NCI-H1417 treated with DMSO at 0.1 percent for 48 hours (cell line): Measurements from ENCODE around the gene AGTRAP.

Experiments
- DNase-seq: peaks from one replicate; lab custom pipeline; 2025; lab: John Stamatoyannopoulos, UW

AGTRAP gene, protein sequence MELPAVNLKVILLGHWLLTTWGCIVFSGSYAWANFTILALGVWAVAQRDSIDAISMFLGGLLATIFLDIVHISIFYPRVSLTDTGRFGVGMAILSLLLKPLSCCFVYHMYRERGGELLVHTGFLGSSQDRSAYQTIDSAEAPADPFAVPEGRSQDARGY

DNA sequence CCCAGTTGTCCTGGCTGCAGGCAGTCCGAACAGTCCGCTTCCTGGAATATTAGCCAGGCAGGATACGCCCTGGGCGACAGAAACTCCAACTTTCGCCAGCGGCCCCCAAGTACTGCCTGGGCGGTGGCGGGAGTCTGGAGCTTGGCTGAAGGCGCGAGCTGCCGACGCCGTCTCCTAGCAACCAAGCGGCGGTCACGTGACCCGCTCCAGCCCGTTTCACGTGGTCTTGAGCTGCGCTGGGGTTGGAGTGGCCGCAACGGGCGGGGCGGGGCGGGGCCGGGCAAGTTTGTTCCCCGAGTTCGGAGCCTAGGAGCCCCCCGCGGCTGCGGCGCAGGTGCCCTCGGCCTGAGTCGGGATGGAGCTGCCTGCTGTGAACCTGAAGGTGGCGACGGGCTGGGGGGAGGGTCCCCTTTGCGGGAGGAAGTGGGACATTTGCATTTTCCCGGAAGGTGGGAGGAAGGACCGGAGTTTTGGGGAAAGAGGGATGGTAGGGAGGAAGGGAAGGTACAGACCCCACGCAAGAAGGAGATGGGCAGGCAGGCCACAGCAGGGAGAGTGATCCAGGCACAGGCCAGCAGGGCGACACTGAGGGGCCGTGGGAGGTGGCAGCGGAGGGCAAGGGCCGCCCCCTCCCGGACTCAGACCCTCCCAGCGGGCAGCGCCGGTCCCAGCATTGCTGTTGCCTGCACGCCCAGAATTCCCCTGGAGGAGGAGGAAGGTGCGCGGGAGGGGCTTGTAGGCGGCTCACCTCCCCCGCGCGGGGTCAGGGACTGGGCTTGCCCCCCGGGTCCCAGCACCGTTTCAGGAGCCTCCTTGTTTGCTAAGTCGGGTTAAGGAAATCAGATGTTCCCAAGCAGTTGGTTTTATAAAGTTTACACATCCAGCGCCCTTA is at the start of gene AGTRAP:
TSS of gene AGTRAP (plus strand) at position 283 of the 892 bp plus-strand sequence. CDS start at position 356, 73 bp downstream.
- no peak for DNase-seq

DNA sequence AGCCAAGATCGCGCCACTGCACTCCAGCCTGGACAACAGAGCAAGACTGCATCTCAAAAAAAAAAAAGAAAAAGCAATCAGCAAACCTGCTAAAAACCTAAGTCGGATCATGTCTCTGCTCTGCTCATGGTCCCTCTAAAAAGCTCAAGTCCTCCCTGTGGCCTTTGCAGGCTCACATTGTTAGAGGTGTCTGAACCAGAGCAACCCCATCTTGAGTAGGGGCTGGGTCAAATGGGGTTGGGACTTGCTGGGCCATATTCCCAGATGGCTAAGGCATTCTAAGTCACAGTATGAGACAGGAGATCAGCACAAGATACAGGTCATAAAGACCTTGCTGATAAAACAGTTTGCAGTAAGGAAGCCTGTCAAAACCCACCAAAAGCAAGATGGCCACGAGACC is 47.4 kb upstream of the AGTRAP start:
- no peak for DNase-seq

DNA sequence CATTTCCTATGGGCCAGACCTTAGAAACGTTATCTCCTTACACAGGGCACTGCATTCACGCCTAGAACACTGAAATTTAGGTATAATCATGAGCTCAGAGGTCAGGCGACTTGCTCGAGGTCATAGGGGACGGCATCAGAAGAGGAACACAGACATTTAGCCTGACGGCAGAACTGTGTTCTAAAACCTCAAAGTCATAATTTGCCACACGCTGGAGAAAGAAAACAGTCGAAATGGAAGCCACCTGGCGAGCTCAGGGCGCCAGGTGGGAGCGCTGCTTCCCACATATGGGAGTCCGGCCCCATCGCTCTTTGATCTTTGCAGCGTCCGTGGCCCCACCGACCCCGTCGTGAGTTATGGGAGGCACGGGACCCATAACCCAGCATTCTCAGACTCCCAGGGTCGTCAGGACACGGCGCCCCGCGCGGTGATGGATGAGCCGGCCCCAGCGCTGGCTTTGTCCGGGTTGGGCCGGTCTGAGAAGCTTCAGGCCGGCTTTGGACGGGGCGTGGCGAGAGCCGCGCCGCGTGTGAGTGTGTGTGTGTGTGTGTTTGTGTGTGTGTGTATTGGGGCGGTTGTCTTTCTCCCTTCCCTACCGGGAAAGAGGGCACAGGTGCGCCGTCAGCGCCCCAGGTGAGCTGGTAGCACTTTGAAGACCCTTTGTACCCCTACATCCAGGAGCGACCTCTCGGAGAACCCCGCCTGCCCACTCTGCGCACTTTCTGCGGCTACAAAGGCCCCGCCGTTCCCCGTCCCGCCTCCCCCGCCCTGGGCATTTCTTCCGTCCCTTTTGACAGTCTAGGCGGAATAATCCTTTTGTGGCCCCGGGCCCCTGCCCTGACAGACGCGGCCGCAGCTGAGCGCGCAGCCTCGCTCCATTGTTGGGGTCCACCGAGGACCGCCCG is 45.3 kb upstream of the AGTRAP start:
- no peak for DNase-seq

DNA sequence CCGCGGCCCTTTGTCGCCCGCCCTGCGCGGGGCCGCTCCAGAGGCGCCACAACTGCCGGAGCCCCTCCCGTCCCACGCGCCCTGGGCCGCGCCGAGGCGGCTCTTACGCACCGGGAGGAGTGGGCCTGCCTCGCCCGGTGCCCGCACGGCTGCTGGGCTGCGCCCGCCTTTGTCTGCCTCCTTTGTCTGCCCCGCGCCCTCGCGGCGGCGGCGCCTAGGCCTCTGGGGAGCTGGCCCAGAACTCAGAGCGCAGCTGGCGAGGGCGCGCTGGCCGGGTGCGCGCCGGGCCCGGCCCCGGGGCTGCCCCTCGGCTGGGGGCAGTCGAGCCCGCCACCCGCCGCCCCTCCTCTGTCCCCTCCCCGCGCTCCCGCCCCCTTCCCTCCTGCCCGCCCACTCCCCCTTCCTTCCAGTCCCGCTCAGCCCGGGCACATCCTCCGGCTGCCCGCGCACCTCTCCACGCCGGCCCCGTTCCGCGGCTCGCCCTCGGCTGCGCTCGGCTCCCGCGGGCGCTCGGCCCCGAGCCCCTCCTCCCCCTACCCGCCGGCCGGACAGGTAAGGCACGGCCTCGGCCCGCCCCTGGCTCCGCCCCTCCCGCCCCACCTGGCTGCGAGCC is 44.5 kb upstream of the AGTRAP start, which contains the start of gene DRAXIN:
TSS of gene DRAXIN (plus strand) at position 409 of the 613 bp plus-strand sequence. CDS start 14,549 bp downstream, outside the sequence.
- no peak for DNase-seq

DNA sequence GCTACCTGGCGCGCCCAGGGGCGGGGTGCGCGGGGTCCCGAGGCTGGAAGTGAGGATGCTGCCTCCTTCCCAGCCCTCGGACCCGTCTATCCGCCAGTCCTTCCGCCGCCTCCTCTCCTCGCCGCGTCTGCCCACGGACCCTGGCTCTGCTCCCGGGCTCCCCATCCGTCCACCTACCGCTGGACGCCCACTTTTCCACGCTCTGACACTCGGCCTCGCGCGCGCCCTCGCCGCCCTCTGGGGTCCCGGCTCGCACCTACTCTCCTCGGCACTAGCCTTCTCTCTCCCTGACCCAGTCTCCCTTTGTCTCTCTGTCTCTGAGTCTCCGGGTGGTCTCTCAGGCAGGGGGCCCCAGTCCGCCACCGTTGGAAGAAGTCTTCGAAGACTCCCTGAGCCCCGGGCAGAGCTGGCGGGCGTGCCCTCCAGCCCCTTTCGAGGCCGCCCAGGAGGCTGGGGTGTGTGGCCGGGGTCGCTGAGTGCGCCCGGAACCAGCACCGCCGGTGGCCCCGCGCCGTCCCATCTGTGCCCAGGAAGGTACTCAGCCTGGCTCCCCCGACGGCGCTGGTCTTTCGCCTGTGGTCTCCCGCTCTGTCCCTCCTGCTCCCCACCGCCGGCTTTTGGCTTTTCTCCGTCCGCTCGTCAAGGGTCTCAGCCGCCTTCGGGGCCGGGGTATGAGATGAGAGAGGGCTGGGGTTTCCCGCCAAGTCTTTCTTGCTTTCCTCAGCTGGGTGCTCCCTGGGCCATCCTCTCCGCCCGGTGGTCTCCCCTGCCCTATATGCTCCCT is 43.8 kb upstream of the AGTRAP start:
- DNase-seq: no peak

DNA sequence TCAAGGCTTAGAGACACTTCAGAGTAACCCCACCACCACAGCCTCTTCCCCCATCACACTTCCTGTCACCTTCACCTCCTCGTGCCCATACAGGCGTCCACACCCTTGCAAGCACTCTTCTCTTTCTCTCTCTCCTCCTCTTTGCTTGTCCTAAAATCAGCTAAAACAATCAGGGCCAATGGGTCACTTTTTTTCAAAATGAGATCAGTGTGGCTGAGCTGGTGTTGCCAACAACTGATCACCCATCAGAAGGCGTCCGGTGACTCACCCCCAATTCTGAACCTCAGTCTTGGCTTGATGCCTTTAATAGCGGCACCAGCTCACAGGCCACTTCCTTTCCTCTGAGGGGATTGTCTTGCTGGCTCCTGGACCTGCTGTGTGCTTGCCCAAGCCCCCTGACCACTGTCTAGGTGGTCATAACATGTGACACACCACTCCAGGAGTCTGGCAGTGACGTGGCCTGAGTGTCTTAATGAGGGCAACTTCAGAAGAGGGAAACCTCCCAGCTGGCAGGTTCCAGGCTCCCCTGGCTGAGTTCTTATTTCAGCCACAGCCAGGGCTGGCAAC is 42.8 kb upstream of the AGTRAP start:
- no peak for DNase-seq

DNA sequence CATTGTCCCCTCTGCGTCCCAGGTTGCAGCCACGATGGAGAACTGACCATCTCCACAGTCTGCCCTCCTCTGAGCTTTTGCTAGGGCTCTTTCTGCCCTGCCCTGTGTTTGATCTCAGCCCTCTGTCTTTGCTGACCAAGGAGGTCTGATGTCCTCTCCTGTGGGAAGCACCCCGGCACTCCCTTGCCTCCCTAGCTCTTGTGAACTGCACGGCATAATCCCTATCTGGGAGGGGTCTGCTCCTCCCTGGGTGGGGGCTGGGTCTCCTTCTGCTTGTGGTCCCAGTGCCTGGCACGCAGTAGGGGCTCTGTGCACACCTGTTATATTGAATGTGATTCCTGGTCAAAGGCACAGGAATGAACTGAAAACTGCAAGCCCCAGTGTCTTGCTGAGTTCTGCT is 42.0 kb upstream of the AGTRAP start:
- no peak for DNase-seq

DNA sequence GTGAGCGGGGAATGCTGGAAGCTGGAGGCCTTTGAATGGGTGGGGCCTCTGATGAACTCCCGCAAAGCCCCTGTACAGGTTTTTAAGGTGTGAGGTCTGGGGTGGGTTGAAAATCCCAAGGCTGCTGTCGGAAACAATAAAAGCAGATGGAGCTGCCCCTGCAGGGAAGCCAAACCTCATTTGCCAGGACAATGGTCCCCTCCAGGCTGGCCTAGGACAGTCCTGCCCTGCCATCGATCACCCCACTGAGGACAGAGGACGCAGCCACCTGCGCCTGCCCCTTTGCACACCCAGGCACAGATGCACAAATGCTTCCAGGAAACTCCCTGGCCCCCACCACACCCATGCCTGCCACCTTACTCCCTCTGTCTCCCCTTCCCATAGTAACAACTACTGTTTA is 40.1 kb upstream of the AGTRAP start:
- DNase-seq: no peak

DNA sequence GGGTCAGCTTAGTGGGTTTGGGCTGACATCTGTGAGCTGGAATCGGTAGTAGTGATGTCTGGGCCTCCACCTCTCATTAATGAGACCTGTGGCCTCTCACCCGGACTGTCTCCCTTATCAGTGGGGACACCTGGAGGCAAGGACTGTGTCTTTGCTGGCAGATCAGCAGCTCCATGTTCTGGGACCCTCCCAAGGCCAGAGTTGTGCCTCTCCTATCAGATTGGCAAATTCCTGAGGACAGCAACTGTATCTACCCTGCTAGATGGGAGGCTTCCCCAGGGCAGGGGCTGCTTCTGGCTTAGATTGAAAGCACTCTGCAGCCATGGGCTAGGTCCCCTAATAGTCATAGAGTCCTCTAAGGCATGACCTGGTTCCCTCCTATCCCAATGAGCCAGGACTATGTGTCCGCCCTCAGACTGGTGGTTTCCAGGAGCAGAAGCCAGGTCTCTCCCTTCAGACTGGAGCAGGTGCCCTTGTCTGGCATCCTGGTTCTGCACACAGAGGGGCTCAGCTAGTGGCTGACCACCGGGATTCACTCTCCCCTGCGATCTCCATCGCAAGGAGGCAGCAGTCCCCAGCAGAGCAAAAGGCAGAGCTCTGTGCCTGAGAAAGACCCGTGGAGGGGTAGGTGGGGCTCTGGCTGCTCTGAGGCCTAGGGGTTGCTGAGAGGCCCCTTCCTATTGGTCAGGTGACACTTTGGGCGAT is 38.6 kb upstream of the AGTRAP start:
- no peak for DNase-seq

DNA sequence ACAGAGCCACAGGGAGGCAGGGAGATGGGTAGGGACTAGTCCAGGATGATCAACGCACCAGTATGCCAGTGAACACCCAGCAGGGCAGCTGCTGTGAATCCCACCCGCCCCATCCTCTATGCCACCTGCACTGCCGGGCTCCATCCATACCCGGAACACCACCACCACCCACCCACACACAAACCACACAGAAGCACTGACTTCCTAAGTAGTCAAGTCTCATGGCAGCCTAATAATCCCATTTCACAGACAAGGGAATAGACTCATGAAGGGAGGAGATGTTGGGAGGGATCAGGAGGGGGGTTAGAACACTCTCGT is 38.1 kb upstream of the AGTRAP start:
- DNase-seq: no peak

DNA sequence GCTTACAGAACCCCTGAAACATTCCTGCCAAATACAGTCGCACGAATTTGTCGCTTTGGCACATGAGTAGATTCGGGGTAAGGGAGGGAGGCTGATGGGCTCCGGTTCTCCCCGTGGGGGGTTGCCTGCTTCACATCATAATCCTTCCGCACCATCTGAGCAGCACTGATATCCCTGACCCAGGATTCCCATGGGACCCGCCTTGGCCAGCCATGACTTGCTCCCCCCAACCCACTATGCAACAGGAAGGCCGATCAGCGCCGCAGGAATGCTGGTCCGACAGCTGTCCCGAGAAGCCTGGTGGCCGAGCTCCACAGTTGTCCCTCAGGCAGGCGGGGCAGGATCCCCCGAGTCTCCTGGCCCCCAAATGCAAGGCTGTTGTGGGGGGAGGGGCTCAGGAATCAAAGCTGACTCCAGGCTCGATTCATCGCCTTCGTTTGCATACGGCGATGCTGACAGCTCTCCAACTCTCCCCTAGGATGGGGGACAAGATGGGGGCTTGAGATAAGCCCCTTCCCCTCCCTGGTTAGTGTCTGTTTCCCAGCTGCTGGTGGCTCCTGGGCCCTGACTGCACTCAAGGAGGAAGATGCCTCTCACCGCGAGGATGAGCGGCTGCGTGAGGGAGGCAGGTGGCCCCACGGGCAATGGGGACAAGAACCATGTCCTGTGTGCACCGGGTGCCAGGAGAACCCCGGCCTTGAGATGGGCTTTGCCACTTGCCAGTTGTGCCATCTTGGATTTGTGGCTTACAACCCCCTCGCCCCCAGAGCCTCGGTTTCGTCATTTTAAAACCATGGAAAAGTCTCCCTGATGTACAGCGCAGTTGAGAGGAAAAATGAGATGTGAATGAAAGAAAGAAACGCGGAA is 35.1 kb upstream of the AGTRAP start:
- DNase-seq: no peak

DNA sequence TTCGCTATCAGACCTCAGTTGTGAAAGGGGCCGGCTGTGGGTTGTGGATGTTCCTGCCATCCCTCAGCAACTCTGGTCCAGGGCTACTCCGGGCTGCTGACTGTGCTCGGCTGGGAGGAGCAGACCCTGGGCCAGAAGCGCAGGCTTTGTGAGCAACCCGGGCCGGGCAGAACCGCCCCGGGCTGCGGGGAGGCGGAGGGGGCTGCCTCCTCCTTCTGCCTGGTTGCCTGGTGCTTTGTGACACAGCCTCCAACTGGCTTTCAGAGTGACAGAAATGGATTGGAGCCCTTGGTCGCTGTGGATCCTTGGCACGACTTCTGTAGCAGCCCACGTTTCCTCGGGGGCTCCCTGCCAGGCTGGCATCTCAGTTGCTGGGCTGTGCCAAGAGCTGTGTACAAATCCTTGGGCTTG is 34.4 kb upstream of the AGTRAP start:
- DNase-seq: no peak

DNA sequence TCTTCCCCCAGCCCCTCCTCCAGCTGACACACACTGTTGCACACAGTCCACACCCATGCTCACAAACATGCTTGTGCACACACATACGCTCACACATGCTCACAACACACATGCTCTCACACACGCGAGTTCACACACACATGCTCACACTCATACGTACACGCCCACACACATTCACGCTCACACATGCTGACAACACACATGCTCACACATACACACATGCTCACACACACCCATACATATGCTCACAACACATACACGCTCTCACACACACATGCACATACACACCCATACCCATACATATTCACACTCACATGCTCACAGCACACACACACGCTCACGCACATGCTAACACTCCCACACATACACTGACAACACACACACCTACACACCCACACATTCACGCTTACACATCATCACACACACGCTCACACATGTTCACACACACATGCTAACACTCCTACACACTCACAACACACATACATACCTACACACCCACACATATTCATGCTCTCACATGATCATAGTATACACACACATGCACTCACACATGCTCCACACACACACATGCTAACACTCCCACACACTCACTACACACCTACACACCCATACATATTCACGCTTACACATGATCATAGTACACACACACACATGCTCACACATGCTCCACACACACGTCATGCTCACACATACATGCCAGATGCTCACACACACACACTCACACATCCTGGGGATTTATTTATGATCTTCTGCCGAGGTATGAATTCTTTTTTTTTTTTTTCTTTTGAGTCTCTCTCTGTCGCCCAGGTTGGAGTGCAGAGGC is 33.7 kb upstream of the AGTRAP start:
- DNase-seq: no peak

DNA sequence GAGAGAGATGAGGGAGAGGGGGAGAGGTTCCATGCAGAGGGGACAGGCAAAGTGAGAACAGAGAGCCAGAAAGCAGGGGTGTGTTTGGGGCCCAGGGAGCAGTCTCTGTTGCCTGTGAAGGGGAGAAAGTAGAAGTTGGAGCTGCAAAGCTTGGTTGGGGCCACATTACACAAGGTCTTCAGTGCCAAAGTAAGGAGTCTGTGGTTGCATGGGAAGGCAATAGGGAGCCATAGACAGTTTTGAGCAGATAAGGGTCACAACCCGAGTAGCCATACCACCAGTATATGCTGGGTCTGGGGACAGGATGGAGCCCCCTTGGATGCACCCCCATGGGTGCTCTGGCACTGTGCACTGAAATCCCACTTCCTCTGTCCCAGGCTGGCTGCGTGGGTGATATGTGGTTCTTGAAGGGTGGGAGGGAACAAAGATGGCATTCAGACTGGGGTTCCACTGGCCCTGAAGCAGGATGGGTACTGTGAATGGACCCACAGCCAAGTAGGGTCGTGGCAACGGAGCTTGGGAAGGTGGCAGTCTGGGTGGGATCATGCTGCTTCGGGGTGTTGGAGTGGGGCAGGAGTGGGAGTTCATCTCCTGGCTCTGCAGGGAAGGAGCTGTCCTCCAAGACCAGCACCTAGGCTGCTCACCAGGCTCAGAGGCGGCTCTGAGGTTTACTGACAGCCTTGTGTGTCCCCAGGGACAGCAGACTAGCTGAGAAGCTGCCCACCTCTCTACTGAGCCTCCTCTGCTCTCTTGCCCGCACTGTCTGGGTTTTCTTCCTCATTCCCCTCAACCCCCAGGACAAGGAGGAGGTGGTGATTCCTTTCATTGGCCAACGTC is 32.4 kb upstream of the AGTRAP start:
- no peak for DNase-seq

DNA sequence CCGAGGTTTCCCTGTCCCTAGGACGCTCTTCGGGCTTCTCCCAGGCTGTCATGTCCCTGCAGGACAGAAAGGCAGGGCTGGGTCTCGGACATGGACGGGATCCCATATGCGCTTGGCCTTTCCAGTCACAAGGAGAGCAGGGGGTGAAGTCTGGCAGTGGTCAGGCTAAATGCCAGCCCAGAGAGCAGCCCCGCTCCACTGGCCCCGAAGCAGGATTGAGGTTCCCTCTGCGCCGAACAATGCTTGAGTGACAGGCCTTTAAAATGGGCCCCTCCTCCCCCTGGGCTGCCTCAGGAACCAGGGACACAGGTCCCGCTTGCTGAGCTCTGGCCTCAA is 31.8 kb upstream of the AGTRAP start:
- no peak for DNase-seq

DNA sequence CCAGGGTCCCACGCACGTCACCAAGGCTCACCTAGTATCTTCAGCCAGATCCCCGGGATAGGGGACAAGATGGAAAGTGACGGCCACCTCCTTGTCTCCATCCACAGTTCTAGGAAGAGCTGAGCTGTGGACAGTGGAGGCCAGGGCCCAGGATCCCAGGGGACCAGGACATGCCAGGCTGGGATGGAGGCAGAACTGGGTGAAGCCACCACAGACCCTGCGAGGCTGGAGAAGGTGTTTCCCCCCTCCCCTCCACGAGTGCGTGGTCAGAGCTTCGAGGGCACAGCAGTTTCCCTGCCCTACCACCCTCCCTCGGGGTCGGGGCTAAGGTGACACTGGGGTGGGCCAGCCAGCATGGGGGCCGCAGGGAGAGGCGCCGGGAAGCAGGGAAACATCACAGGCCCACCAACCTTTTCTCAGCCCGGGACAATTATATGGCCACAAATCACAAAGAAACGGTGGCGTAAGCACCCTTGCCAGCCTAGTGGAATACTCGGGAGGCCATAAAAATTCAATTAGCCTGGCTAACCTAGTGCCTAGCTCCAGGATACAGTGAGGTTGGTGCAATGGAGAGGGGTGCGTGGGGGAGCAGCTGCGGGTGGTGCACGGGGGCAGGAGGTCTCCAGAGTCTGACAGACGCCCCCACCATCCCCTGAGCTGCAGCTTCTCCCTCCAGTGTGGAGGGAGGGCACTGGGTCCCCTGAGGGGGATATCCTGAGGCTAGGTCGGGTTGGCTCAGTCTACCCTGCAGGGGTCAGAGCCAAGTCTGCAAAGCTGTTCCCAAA is 31.1 kb upstream of the AGTRAP start:
- DNase-seq: no peak

DNA sequence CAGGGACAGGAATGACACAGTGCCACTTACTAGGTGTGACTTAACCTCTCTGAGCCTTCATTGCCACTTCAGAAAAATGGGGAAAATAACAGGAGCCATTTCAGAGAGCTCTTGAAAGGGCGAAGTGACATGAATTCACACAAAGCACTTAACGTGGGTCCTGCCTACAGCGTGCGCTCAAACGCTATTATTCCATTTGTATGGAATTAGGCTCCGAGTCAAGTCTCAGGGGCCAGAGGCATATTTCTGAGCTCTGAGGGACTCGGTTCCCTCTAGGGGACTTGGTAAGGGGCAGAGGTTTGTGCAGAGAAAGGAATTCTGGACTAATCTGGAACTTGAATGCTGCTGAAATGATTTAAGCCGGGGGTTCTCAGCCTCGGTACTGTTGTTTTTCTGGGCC is 30.3 kb upstream of the AGTRAP start:
- no peak for DNase-seq
